Ishikawa (cell line): Measurements from ENCODE around the gene EDC3.

Source experiments
- CREB1 ChIP-seq: IDR thresholded peaks from 2 replicates; pipeline ENCODE4 v1.6.1; 2012; ENCODE audit warnings: low read depth
- EGR1 ChIP-seq: IDR thresholded peaks from 2 replicates; pipeline ENCODE4 v1.6.1; 2012
- EP300 ChIP-seq: IDR thresholded peaks from 2 replicates; pipeline ENCODE4 v1.6.1; 2012; ENCODE audit warnings: borderline replicate concordance
- FOXM1 ChIP-seq: IDR thresholded peaks from 2 replicates; pipeline ENCODE4 v1.6.1; 2012; ENCODE audit warnings: low read depth, borderline replicate concordance
- NFIC ChIP-seq: IDR thresholded peaks from 2 replicates; pipeline ENCODE4 v1.6.1; 2012
- RAD21 ChIP-seq: IDR thresholded peaks from 2 replicates; pipeline ENCODE4 v1.6.1; 2012; ENCODE audit warnings: low read depth
- TAF1 ChIP-seq: IDR thresholded peaks from 2 replicates; pipeline ENCODE4 v1.6.1; 2012; ENCODE audit warnings: low read depth, mild to moderate bottlenecking
- TF ChIP-seq, protein P1 (sequence below): IDR thresholded peaks from 2 replicates; pipeline ENCODE4 v1.6.1; 2012; ENCODE audit warnings: low read depth, mild to moderate bottlenecking

DNA sequence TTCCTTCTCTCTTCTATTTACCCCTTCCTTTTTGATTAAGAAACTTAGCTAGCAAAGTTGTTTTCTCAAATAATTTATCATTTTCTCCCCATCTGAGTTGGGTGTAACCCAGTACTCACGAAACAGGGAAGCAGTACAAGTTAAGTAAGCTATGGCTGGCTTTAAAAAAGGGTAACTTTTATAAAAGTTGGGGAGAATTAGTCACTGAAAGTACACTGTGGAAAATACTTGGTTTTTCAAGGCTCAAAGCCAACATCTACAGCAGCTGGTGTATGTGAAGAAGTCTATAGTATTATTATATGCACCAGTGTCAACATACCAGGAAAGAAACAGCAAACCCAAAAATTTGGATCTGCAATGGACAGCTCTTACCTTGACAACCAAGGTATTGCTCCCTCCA lies 54.7 kb downstream of the EDC3 start:
- no peak for TF ChIP-seq EGR1
- TF ChIP-seq, protein P1, sequence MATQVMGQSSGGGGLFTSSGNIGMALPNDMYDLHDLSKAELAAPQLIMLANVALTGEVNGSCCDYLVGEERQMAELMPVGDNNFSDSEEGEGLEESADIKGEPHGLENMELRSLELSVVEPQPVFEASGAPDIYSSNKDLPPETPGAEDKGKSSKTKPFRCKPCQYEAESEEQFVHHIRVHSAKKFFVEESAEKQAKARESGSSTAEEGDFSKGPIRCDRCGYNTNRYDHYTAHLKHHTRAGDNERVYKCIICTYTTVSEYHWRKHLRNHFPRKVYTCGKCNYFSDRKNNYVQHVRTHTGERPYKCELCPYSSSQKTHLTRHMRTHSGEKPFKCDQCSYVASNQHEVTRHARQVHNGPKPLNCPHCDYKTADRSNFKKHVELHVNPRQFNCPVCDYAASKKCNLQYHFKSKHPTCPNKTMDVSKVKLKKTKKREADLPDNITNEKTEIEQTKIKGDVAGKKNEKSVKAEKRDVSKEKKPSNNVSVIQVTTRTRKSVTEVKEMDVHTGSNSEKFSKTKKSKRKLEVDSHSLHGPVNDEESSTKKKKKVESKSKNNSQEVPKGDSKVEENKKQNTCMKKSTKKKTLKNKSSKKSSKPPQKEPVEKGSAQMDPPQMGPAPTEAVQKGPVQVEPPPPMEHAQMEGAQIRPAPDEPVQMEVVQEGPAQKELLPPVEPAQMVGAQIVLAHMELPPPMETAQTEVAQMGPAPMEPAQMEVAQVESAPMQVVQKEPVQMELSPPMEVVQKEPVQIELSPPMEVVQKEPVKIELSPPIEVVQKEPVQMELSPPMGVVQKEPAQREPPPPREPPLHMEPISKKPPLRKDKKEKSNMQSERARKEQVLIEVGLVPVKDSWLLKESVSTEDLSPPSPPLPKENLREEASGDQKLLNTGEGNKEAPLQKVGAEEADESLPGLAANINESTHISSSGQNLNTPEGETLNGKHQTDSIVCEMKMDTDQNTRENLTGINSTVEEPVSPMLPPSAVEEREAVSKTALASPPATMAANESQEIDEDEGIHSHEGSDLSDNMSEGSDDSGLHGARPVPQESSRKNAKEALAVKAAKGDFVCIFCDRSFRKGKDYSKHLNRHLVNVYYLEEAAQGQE: no peak
- no peak for TF ChIP-seq EP300
- TF ChIP-seq FOXM1: no peak
- TF ChIP-seq TAF1: no peak
- no peak for TF ChIP-seq NFIC
- TF ChIP-seq RAD21: no peak
- no peak for TF ChIP-seq CREB1
